GM19395 (cell line): ENCODE data around the gene SLC41A3.
"Not testable (repeated sequence)": the region's sequence is repeated elsewhere in the genome, so short reads cannot be mapped to it uniquely, and the experiment has no call there.

Experiments
- ATAC-seq: cut with Tn5 transposase; IDR thresholded peaks from one replicate; pipeline ENCODE4 v1.9.1; 2021; ENCODE audit warnings: mild to moderate bottlenecking, moderate library complexity; ENCODE audit not compliant: unreplicated experiment

SLC41A3 gene

DNA sequence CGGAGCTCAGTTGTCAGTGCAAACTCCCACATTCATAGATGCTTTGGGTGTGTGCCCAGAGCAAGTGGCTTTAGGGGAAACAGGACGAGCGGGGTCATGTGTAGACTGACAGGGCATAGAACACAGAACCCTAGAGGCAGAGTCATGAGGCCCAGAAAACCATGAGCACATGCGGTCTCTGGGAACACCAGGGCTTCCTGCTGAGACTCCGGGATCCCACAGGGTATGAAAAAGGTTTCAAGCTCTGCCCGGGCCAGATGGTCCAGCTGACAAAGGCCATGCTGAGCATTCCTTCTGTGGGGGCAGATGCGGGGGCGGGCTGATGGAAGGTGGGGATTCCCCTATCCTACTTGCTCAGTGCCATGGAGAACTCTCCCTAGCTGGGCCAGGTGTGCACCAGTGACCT, 70.2 kb downstream of the SLC41A3 start:
- ATAC-seq: no peak

DNA sequence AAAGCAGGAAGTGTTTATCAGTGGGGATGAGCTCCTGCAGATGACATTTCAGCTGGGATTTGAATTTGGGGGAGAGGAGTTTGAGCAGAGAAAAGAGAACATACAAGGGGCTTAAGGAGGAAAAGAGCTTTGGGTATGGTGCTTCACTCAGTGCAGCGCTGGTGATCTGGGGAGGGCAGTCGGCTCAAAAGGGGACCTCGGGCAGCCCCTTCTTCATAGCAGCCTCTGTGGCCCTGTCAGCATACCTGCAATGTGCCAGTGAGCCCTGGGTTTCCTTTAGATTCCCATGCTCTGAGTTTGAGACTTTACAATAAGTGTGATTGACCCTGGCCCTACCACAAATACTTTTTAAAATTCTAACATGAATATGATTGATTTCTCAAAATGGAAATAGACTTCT, 74.7 kb downstream of the SLC41A3 start:
- ATAC-seq: no peak

DNA sequence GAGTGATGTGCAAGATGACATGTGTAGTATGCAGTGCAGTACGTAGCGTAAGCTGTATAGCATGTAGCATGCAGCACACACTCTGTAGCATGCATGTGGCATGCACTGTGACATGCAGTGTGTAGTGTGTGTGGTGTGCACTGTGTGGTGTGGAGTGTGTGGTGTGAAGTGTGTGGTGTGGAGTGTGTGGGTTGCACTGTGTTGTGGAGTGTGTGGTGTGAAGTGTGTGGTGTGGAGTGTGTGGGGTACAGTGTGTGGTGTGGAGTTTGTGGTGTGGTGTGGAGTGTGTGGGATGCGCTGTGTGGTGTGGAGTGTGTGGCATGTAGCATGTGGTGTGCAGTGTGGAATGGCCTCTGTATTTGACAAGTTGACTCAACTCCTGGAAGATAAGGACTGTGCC, 75.7 kb downstream of the SLC41A3 start:
- ATAC-seq: no peak

DNA sequence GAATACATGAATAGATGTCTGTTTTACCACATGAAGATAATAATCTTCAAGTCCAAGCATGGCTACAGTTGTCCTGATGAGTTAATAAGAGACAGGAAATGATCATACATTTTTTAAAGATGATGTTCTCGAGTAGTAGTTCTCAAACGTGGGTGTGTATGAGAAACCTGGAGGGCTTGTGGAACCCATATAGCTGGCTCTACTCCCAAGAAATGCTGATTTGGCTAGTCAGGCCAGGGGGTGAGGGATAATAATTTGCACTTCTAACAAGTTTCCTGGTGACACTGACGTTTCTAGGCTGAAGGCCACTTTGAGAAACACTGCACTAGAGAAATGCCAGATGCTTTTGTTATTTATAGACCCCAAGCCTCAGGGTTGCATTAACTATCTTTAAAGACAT, 78.0 kb downstream of the SLC41A3 start:
- no peak for ATAC-seq

DNA sequence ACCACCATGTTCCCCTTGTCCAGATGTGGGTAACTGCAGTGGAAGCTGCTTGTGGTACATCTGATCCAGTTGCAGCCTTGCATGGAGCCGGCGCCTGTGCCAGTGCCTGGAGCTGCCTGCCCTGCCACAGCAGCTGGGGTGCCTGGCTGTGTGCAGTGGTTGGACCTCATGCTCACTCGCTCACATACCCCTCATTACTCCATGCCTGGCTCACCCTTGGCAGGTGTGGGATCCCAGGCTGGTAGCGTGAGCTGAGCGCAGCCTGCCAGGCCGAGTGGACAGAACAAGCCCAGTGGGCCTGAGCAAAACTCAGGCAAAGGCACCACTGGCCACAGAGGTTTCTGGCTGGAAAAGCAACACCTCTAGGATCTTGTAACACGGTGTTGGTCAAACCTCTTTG, 79.2 kb downstream of the SLC41A3 start:
- ATAC-seq: no peak

DNA sequence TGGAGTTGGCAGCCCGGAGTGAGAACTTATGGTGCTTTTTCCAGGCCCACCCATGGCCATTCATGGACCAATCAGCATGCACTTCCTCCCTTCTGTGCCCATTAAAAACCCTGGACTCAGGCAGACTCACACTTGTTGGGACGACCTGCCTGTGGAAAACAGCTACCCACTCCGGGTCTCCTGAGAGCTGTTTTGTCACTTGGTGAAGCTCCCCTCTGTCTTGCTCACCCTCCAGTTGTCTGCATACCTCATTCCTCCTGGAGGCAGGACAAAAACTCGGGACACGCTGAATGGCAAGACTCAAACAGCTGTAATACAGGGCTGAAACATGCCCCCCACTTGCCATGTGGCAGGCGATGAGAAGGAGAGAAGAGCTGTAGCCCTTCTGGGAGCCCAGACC, 79.7 kb downstream of the SLC41A3 start:
- ATAC-seq: no peak

DNA sequence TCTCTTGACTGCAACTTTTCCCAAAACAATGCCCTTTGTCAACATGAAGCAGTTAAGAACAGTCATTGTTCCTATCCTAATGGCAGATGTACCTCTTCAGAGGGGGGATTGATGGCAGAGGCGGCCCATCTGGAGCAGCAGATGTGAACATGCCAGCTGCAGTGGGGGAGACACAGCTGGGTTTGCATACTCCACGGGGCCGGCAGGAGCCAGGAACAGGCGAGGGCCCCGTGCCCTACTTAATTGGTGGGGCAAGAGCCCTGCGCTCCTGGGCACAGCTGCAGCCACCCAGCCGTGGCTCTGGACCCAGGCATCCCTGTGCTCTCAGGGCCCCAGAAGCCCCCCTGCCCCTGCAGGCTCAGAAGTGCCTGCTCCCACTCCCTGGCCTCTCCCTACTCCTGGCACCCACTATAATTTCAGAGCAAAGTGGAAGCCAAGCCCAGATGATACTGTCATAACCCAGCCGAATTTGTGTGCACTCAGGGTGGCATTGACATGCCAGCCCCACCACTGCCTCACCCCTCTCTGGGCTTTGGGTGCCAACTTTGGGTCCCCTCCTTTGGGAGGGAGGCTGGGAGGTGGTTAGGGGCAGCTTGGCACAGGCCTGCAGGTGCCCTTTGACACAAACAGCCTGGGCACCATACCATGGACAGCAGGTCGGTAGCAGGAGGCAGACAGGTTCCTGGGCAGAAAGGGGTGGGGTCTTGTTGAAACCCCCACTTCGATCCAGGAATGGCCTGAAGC, 80.3 kb downstream of the SLC41A3 start:
- ATAC-seq: no peak

DNA sequence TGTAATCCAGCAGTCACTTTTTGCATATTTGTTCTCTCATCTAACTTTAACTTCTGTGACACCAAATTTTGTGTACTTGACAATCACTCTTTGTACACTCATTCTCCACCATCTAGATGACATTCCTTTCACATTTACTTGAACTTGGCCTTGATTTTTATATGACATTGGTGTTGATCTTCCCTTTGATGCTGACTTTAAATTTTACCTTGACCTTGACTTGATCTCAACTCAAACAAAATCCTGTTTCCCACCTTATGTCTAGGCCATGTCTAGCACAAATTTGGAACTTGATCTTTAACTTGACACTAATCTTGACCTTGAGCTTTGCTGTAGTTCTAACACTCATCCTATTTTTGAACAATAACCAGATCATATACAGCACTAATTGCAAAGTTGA, 81.7 kb downstream of the SLC41A3 start:
- ATAC-seq: no peak

DNA sequence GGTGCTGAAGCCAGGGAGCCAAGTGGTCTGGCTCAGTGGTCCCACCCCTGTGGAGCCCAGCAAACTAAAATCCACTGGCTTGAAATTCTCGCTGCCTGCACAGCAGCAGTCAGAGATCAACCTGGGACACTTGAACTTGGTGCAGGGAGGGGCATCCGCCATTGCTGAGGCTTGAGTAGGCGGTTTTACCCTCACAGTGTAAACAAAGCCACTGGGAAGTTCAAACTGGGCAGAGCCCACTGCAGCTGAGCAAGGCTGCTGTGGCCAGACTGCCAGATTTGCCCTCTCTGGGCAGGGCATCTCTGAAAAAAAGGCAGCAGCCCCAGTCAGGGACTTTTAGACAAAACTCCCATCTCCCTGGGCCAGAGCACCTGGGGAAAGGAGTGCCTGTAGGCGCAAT, 87.2 kb downstream of the SLC41A3 start:
- ATAC-seq: not testable (repeated sequence)

DNA sequence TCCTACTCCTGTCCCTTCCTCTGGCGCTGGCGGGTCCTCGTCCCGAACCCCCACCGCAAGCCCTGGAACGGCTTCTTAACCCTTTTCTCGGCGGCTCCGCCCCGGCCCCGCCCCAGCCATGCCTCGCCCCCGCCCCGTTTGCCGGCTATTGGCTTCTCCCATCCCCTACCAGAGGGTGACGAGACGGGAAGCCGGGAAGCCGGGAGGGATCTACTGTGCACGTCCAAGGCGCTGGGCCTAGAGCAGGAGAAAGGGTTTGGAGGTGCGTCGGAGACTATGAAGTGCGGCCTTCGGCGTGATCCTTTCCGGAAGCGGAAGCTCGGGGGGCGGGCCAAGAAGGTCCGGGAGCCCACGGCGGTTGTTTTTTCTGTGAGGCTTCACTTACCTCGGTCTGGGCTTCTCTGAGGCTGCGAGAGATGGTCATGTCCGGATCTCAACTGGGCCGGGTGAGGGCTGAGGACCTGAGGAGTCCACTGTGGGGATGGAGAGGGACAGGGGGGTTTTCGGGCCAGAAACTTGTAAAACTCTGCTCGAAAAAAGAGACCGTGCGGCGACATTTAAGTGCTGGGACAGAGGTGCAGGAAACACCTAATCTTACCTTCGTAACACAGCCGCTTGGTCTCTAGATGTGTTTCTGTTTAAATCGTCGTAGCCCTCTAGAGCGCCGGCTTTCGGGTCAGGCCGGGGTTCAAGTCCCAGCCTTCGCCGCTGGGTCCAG, 93.5 kb downstream of the SLC41A3 start:
- ATAC-seq: peak; percentile 70

DNA sequence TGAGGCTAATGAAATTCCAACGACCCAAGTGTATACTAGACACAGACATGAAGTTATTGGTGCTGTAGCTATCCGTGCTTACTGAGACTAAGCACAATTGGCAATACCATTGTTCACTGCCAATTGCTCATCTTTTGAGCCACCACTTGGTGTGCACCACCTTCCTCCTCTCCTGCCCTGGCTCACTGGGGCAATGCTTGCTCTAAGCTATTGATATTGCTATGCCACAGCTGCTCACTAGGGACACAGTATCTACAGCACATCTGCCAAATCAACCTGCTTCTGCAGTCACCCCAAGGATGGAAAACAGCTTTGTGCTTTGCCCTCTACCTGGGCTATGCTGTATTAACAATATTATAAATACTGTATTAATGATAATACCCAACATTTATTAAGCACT, 99.0 kb downstream of the SLC41A3 start:
- not testable (repeated sequence) for ATAC-seq

DNA sequence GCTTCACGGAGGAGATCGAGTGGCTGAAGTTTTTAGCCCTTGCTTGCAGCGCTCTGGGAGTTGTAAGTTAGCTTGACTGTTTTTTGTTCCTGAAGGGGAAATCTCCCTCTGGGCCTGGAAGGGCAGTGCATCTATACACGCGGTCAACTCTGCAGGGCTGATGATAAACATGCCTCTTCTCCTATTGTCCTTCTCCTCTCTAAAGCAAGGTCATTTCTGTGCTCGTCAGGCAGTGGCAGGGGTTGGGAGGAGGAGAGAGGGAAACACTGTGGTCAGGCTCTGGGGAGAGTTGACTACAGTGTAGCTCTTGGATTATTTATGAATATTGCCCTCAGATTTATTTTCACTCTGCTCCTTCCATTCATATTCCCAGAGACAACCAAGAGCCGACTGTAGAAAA, 106.8 kb downstream of the SLC41A3 start:
- not testable (repeated sequence) for ATAC-seq

DNA sequence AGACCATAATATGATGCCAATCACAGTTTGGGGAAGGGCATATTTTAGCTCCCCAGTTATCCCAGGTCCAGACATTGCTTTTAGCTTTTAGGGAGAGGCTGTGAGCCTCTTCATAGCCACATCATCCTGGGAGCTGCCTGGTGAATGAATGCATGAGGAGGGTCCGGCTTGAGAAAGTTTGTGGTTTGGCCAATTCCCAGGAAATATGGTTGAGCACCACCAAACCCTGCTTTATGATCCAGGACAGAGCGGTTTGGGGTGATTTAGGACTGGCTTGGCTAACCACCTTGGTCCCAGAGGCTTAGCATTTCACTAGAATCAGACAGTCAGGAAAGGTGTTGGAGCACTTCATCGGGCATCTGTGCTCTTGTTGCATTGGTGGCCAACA, 107.9 kb downstream of the SLC41A3 start:
- not testable (repeated sequence) for ATAC-seq

DNA sequence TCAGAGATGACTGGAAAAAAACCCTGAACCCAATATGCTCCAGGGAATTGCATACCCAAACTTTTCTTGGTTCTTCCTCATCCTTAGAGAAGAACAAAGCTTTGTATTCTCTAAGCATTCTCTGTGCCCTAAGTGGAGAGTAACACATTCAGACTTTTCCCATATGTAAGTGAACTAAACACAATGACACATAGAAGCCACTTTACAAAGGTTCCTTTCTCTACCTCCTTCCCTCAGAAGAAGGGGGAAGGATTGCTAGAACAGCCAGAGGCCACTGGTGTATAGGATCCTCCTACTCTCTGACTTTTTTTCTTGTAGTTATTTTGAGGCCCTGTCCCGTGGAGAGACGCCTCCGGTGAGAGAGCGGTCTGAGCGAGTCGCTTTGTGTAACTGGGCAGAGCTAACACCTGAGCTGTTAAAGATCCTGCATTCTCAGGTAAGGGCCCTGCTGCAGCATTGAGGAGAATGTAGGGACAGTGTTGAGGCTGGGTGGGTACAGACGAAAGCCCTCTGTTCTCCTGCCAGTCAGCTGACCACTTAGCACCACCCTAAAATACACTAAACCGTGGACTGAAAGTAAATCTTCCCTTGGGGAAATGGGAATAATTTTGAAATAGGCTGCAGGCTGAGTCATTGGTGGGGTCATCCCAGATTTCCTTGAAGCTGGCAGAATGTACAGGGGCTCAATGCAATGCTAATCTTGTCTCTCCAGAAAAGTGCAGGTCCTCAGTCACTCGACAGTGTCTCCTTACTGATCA, 108.5 kb downstream of the SLC41A3 start:
- ATAC-seq: not testable (repeated sequence)

DNA sequence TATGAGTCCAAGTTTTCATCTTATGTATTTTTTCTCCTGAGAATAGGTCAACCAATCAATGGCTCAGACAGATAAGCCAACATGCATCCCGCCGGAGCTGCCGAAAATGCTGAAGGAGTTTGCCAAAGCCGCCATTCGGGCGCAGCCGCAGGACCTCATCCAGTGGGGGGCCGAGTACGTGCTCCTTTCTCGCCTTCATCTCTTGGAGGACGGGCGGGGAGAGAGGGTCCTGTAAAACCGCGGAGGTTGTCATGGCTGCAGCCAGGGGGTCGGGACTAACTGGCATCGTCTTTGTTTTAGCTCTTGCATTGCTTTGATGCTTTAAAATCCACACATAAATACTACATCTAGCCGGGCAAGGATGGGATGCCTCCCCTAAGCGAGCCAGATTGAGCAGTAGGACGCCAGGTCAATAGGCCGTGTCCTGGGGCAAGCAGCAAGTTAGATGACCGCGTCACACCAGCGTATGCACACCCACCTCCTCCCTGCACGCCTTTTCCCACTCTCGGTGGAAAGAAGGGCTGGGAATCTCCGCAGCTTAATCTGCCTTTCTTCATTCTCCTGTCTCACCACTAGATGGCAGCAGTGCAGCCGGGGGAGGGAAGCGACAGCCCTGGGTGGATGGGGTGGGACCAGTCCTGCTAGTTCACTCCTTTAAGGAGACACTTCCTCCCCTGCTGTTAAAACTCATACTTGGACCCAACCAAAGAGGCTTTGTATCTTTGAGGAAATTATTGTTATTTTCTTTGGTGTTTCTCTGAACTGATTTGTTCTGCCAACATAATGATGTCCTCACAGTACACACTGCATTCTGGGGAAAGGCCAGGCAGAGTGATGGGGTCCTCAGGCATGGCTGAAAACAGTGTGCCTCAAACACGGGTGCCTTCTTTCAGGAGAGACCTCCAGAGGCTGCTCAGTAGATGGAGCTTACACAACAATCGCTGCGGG, 111.7 kb downstream of the SLC41A3 start:
- peak; percentile 63 for ATAC-seq

DNA sequence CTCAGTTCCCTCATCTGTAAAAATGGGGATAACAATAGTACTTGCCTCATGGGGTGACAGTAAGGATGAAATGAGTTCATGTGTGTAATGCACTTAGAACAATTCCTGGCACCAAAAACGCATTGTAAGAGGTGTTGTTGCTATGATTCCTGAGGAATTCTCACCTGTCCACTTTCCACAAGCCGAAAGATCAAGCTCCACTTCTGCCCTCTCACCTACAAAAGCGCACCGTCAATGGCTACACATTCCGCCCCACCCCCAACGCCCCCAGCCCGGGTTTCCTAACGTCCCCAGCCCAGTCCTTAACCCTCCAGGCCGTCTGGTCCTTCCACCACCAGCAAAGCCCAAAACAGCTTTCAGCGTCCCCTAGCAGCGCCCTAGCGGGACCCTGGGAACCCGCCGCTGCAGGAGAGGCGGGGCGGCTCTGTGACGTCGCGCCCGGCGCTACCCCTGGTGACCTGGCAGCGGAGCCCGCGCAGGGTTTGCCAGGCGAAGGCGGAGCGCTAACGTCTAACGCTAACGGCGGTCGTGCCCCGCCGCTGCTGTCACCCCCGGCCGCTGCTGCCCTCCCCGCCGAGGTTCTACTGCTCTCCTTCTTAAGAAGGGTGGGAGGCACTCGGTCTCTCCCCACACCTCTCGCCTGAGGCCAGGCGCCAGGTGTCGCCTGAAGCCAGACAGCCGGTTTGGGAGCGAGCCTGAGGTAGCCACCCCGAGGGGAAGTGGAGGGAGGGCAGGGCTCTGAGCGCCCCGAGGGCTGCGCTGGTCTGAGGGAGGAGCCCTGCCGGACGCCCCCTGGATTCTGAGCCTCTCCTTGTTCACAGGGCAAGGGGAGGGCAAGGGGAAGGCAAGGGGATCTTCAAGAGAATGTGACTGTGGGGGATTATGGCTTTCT, 115.0 kb downstream of the SLC41A3 start, which contains the start of gene ROPN1B:
ROPN1B (plus strand) TSS at position 478 of the 892 bp plus-strand sequence. CDS start 2,877 bp downstream, outside the sequence.
- ATAC-seq: not testable (repeated sequence)

DNA sequence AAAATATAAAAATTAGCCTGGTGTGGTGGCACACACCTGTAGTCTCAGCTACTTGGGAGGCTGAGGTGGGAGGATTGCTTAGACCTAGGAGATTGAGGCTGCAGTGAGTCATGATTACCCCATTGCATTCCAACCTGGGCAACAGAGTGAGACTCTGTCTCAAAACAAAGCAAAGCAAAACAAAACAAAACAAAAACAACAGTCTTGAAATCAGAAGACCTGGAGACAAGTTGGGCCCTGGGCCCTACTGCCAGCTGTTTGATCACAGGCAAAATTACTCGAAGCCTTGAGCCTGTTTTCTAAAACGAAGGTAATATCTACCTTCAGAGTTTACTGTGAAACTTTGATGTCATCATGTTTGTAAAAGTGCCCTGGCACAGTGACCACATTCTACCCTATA, 115.8 kb downstream of the SLC41A3 start:
- ATAC-seq: not testable (repeated sequence)

DNA sequence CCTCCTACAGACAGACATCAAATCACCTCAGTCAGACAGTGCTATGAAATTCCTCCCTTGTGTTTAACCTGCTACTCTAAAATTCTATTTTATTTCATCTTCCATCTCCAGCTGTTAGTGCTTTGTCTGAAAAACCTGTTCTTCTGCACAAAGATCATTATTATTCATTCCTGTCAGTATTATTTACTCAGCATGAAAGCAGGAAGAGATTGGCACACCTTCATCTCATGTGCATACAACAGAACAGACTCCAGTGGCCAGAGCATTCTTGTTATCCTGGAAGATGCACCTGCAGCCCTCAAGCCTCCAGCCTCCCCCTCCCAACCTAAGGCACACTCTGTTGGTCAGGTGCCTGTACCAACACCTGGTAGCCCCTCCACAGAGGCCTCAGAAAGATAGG, 116.8 kb downstream of the SLC41A3 start:
- ATAC-seq: no peak

DNA sequence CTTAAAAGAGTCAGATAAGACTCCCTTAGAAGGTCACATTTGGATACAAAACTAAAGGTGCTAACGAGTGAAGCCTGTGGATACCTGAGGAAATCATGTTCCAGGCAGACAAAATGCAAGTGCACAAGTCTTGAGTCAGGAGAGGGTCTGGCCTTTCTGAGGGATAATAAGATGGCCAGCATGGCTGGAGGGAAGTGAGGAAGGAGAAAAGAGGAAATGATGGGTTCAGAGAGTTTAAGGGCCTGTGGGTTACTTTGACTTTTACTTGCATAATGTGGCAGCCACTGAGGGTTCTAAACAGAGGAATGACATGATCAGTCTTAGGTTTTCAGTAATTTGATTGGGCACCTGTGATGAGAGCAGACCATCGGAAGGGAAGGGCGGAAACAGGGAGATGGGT, 118.4 kb downstream of the SLC41A3 start:
- ATAC-seq: no peak
